Measurements from ENCODE around the gene FGF22. TPM values are rescaled to one million over a fixed set of nuclear protein-coding genes. Genes with fewer than 3 reads are reported as not detected.

FGF22 gene
- total RNA-seq, 4 donors from 2014 or later = 0.67 to 4.7 (median 1.2) TPM

DNA sequence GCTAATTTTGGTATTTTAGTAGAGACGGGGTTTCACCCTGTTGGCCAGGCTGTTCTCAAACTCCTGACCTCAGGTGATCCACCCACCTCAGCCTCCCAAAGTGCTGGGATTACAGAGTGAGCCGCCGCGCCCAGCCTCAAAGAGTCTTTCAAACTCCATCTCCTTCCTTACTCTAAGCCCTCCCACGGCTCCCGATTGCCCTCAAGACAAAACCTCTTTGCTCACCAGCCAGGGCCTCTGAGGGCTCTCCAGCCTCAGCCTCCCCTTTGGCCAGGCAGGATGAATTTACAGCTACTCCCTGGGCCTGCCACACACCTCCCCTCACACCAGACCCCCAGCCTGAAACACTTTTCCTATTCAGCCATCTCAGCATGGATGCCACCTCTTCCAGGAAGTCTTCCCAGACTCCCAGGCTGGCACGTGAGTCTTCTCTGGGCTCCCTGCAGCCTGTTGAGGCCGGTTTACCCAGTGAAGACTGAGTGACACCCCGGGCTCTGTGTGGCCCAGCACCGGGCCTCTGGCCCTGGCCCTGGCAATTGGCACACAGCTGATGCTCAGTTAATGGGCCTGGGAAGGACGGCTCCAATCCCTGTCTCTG, 48.0 kb downstream of the FGF22 start:
- H3K4me3 ChIP-seq = no peak overlapping the region
- H3K27me3 ChIP-seq = no peaks in the 10 kb centered on the region
- ATAC-seq = no peak
- H3K9me3 ChIP-seq = no peaks in the 10 kb centered on the region
- no peaks in the 10 kb centered on the region for H3K36me3 ChIP-seq
- 78 to 100% methylated on average over 4 of the region's 11 CpGs for WGBS, 2 donors (ENCODE audit: low coverage in 1 of 2)
- H3K4me1 ChIP-seq = no peaks in the 10 kb centered on the region
- TF ChIP-seq EP300 (IDR thresholded peaks at IDR 0.05) = no peak
- no peak for TF ChIP-seq CTCF (IDR thresholded peaks at IDR 0.05)
- TF ChIP-seq POLR2AphosphoS5 (IDR thresholded peaks at IDR 0.05) = no peak
- no peak for TF ChIP-seq POLR2A (IDR thresholded peaks at IDR 0.05)
- no peak overlapping the region for H3K27ac ChIP-seq

- 50 to 80% methylated on average over 1 to 2 of the region's 15 CpGs for WGBS, 2 donors (ENCODE audit: low coverage in 1 of 2)
- TF ChIP-seq POLR2A (IDR thresholded peaks at IDR 0.05) (no peak), CTCF (IDR thresholded peaks at IDR 0.05) (no peak), EP300 (IDR thresholded peaks at IDR 0.05) (no peak), POLR2AphosphoS5 (IDR thresholded peaks at IDR 0.05) (no peak)
- Histone ChIP-seq H3K36me3 (no peaks in the 10 kb centered on the region), H3K27ac (no peak overlapping the region), H3K4me1 (no peaks in the 10 kb centered on the region), H3K4me3 (no peak overlapping the region), H3K27me3 (no peaks in the 10 kb centered on the region), H3K9me3 (no peaks in the 10 kb centered on the region)
- no peak for ATAC-seq
Measured at GRCh38 chr19:688214-688613, 48.5 kb downstream of the FGF22 start.

DNA sequence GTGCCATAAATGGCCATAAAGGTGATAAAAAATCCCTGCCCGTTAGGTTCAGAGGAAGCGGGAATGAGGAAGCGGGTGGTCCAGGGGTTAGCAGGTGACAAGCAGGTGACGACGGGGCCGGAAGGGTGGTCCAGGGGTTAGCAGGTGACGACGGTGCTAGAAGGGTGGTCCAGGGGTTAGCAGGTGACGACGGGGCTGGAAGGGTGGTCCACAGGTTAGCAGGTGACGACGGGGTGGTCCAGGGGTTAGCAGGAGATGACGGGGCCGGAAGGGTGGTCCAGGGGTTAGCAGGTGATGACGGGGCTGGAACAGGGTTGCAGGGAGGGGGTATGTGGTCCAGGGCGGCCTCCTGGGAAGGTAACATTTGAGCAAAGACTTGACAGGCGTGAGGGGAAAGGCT, 49.3 kb downstream of the FGF22 start:
- Histone ChIP-seq H3K36me3 (no peaks in the 10 kb centered on the region), H3K9me3 (no peaks in the 10 kb centered on the region), H3K4me3 (no peak overlapping the region), H3K27ac (no peak overlapping the region), H3K4me1 (no peaks in the 10 kb centered on the region), H3K27me3 (no peaks in the 10 kb centered on the region)
- ATAC-seq = no peak
- TF ChIP-seq EP300 (IDR thresholded peaks at IDR 0.05) (no peak), CTCF (IDR thresholded peaks at IDR 0.05) (no peak), POLR2AphosphoS5 (IDR thresholded peaks at IDR 0.05) (no peak), POLR2A (IDR thresholded peaks at IDR 0.05) (no peak)
- WGBS, 2 donors (ENCODE audit: low coverage in 1 of 2) = 88 to 94% methylated on average over 7 to 11 of the region's 17 CpGs

GRCh38 chr19:690203-690602, 50.5 kb downstream of the FGF22 start:
- TF ChIP-seq EP300 (IDR thresholded peaks at IDR 0.05) (no peak), CTCF (IDR thresholded peaks at IDR 0.05) (no peak)
- Histone ChIP-seq H3K27me3 (peaks cover 8% of the 10 kb centered on the region), H3K27ac (no peak overlapping the region), H3K4me3 (no peak overlapping the region), H3K9me3 (no peaks in the 10 kb centered on the region), H3K4me1 (no peaks in the 10 kb centered on the region), H3K36me3 (no peaks in the 10 kb centered on the region)
- 30 to 76% methylated on average over 2 to 14 of the region's 18 CpGs for WGBS, 2 donors (ENCODE audit: low coverage in 1 of 2)
- no peak for ATAC-seq

Other genes starting within 250 kb of the FGF22 start
- 1 to 10 TPM in 1 of 4 donors, under 1 TPM in 2, not detected in 1; 0.19 to 2.7 (median 0.67) TPM for gene C2CD4C, start 230.7 kb upstream of the FGF22 start, total RNA-seq
- 10 to 100 TPM; 14.7 to 24.6 (median 20.4) TPM for gene SHC2, start 178.8 kb upstream of the FGF22 start, total RNA-seq
- gene MADCAM1, start 143.4 kb upstream of the FGF22 start, total RNA-seq = under 1 TPM in 3 of 4 donors, not detected in 1; 0.20 to 0.46 (median 0.40) TPM
- gene TPGS1, start 132.4 kb upstream of the FGF22 start, total RNA-seq = 10 to 100 TPM; 50.3 to 83.9 (median 69.7) TPM
- 10 to 100 TPM; 43.2 to 86.9 (median 70.2) TPM for gene CDC34, start 108.1 kb upstream of the FGF22 start, total RNA-seq
- gene GZMM, start 95.8 kb upstream of the FGF22 start, total RNA-seq = 1 to 10 TPM in 1 of 4 donors, under 1 TPM in 1, not detected in 2; 0.62 to 1.8 TPM
- gene BSG, start 67.3 kb upstream of the FGF22 start, total RNA-seq = 100 to 1,000 TPM; 347 to 450 (median 384) TPM
- gene HCN2, start 50.0 kb upstream of the FGF22 start, total RNA-seq = under 1 TPM; 0.12 to 0.27 (median 0.21) TPM
- gene POLRMT, start 6.3 kb upstream of the FGF22 start, total RNA-seq = 10 to 100 TPM; 22.1 to 39.5 (median 28.1) TPM
- gene RNF126, start 23.3 kb downstream of the FGF22 start, total RNA-seq = 10 to 100 TPM; 47.7 to 57.9 (median 52.0) TPM
- 100 to 1,000 TPM; 105 to 200 (median 133) TPM for gene FSTL3, start 36.5 kb downstream of the FGF22 start, total RNA-seq
- gene PRSS57, start 55.6 kb downstream of the FGF22 start, total RNA-seq = not detected
- 100 to 1,000 TPM in 1 of 4 donors, 10 to 100 TPM in 3; 21.5 to 111 (median 53.0) TPM for gene PALM, start 69.1 kb downstream of the FGF22 start, total RNA-seq
- gene MISP, start 111.2 kb downstream of the FGF22 start, total RNA-seq = under 1 TPM in 1 of 4 donors, not detected in 3; 0.52 TPM
- gene PTBP1, start 157.6 kb downstream of the FGF22 start, total RNA-seq = 10 to 100 TPM; 68.6 to 95.6 (median 79.3) TPM
- not detected for gene PLPPR3, start 182.1 kb downstream of the FGF22 start, total RNA-seq
- gene AZU1, start 188.0 kb downstream of the FGF22 start, total RNA-seq = under 1 TPM in 1 of 4 donors, not detected in 3; 0.40 TPM
- not detected for gene PRTN3, start 201.1 kb downstream of the FGF22 start, total RNA-seq
- gene ELANE, start 212.4 kb downstream of the FGF22 start, total RNA-seq = 1 to 10 TPM in 3 of 4 donors, under 1 TPM in 1; 0.49 to 2.3 (median 1.7) TPM
- 1,000 to 10,000 TPM in 1 of 4 donors, 100 to 1,000 TPM in 3; 229 to 1,118 (median 654) TPM for gene CFD, start 219.8 kb downstream of the FGF22 start, total RNA-seq